SK-N-SH (cell line): Measurements from ENCODE around the gene RASL10B.

Experiments
- CHD2 ChIP-seq: fragments of 150-350 bp; IDR thresholded peaks from 2 replicates; pipeline ENCODE4 v1.6.1; 2018; ENCODE audit warnings: low read length; ENCODE audit not compliant: partially characterized antibody
- CTCF ChIP-seq: fragments of 200-600 bp; sonication (generic); IDR thresholded peaks from 2 replicates; pipeline ENCODE4 v1.6.1; 2017; ENCODE audit warnings: antibody characterized with exemption, mild to moderate bottlenecking, moderate library complexity
- ELF1 ChIP-seq: IDR thresholded peaks from 2 replicates; pipeline ENCODE4 v1.4.0; 2012
- FOXM1 ChIP-seq: IDR thresholded peaks from 2 replicates; pipeline ENCODE4 v1.4.0; 2012; ENCODE audit warnings: low read depth, mild to moderate bottlenecking
- POLR2AphosphoS5 ChIP-seq: IDR thresholded peaks from 2 replicates; pipeline ENCODE4 v1.6.1; 2012; ENCODE audit warnings: low read depth, low read length
- RXRA ChIP-seq: IDR thresholded peaks from 2 replicates; pipeline ENCODE4 v1.4.0; 2012; ENCODE audit warnings: low read depth, mild to moderate bottlenecking, borderline replicate concordance
- SIN3A ChIP-seq: IDR thresholded peaks from 2 replicates; pipeline ENCODE4 v1.6.1; 2012; ENCODE audit warnings: low read depth, mild to moderate bottlenecking, low read length, moderate library complexity, borderline replicate concordance
- TCF12 ChIP-seq: IDR thresholded peaks from 2 replicates; pipeline ENCODE4 v1.4.0; 2012
- USF2 ChIP-seq: fragments of 150-350 bp; IDR thresholded peaks from 2 replicates; pipeline ENCODE4 v1.6.1; 2017; ENCODE audit warnings: antibody characterized with exemption, low read length, low read depth, borderline replicate concordance

- TF ChIP-seq FOXM1 (no peak), CHD2 (no peak), CTCF (no peak), USF2 (no peak), TCF12 (no peak), RXRA (no peak), SIN3A (no peak), POLR2AphosphoS5 (no peak), ELF1 (no peak)
Observed at GRCh38 chr17:35683591-35683990, 47.8 kb upstream of the RASL10B start.
